ENCODE results near the gene CABP7.

DNA sequence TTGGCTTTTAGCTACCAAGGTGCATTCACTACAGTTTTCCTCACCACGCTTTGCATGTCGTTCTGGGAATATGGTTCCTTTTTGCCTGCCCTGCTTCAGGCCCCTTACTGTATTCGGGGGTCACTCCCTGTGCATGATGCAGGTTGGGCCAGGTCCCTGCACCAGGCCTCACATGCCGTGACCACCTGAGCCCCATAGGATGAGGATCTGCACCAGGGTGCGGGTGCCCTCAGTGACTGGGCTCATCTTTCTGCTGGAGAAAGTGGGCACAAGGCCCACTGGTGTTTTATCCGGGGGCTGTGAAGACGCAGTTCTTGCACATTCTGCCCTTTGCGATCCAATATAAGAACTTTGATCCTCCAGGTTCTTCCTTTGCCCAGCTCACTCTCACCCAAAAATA is 45.7 kb upstream of the CABP7 start:
- TF ChIP-seq, protein P1, sequence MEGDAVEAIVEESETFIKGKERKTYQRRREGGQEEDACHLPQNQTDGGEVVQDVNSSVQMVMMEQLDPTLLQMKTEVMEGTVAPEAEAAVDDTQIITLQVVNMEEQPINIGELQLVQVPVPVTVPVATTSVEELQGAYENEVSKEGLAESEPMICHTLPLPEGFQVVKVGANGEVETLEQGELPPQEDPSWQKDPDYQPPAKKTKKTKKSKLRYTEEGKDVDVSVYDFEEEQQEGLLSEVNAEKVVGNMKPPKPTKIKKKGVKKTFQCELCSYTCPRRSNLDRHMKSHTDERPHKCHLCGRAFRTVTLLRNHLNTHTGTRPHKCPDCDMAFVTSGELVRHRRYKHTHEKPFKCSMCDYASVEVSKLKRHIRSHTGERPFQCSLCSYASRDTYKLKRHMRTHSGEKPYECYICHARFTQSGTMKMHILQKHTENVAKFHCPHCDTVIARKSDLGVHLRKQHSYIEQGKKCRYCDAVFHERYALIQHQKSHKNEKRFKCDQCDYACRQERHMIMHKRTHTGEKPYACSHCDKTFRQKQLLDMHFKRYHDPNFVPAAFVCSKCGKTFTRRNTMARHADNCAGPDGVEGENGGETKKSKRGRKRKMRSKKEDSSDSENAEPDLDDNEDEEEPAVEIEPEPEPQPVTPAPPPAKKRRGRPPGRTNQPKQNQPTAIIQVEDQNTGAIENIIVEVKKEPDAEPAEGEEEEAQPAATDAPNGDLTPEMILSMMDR (IDR thresholded peaks at IDR 0.05) = no peak
- no peak for TF ChIP-seq POLR2A (IDR thresholded peaks at IDR 0.05)

Measured in adrenal gland (tissue), 5 donors.